ENCODE measurements around the gene TMEM130.

The TMEM130 gene

GRCh38 chr7:98866765-98867164 lies 3.0 kb downstream of the TMEM130 start:
- Histone ChIP-seq H3K79me2 (ENCODE audit: control insufficient read depth, insufficient read depth, low read length, unreplicated experiment) (no peaks in the 10 kb centered on the region), H3K27ac (ENCODE audit: low read depth, low read length) (no peak overlapping the region), H3K27me3 (ENCODE audit: insufficient read depth, low read length) (peaks cover 19% of the 10 kb centered on the region), H3K4me1 (ENCODE audit: control insufficient read depth, insufficient read depth, low read length, unreplicated experiment) (peaks cover 11% of the 10 kb centered on the region), H2AFZ (ENCODE audit: low read length, unreplicated experiment) (no peak overlapping the region), H3K4me3 (ENCODE audit: low read depth, low read length) (no peak overlapping the region), H3K36me3 (ENCODE audit: insufficient read depth, low read length) (no peaks in the 10 kb centered on the region)

DNA sequence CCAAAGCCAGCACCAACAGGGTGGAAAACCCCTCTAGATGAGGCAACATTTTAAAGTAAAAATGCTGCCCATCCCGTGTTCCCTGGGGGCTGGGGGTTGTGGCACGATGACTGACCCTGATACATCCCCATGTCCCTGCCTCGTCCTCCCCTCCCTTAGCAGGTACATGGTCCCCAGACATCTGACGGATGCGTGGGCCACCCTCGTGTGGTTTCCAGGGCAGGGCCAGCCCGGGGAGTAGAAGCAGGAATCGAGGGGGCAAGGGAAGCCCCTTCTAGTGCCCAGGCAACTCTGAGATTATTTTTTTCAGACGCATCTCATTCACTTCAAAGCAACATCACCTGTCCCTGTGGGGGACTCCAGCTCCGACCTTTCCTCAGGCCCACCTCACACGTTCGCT lies 3.5 kb downstream of the TMEM130 start:
- H3K27me3 ChIP-seq (ENCODE audit: insufficient read depth, low read length), result peaks cover 19% of the 10 kb centered on the region
- H3K79me2 ChIP-seq (ENCODE audit: control insufficient read depth, insufficient read depth, low read length, unreplicated experiment), result no peaks in the 10 kb centered on the region
- H3K4me3 ChIP-seq (ENCODE audit: low read depth, low read length), result no peak overlapping the region
- no peak overlapping the region for H3K27ac ChIP-seq (ENCODE audit: low read depth, low read length)
- no peak overlapping the region for H2AFZ ChIP-seq (ENCODE audit: low read length, unreplicated experiment)
- peaks cover 11% of the 10 kb centered on the region for H3K4me1 ChIP-seq (ENCODE audit: control insufficient read depth, insufficient read depth, low read length, unreplicated experiment)
- H3K36me3 ChIP-seq (ENCODE audit: insufficient read depth, low read length), result no peaks in the 10 kb centered on the region

DNA sequence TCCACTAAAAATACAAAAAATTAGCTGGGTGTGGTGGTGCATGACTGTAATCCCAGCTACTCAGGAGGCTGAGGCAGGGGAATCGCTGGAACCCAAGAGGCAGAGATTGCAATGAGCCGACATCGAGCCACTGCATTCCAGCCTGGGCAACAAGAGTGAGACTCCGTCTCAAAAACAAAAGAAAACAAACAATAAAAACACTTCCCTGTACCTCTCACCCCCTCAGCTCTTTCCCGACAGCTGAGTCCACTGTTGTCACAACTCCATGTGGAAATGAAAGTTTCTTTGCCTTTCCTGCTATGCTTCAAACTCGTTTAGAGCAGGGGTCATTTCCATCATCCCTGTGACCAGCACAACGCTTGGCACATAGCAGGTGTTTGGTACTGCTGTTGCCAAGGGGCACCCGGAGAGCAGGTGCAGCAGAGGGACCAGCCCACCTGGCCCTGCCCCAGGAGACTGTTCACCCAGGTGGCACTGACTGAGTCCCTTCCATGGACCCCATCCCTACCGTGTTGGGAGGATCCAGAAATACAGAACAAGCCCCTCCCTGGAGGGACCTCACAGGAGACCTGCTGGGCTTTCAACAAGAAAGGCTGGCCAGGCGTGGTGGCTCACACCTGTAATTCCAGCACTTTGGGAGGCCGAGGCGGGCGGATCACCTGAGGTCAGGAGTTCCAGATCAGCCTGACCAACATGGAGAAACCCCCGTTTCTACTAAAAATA lies 4.9 kb downstream of the TMEM130 start:
- Histone ChIP-seq H2AFZ (ENCODE audit: low read length, unreplicated experiment) (no peak overlapping the region), H3K27me3 (ENCODE audit: insufficient read depth, low read length) (peaks cover 22% of the 10 kb centered on the region), H3K79me2 (ENCODE audit: control insufficient read depth, insufficient read depth, low read length, unreplicated experiment) (no peaks in the 10 kb centered on the region), H3K4me3 (ENCODE audit: low read depth, low read length) (no peak overlapping the region), H3K36me3 (ENCODE audit: insufficient read depth, low read length) (no peaks in the 10 kb centered on the region), H3K27ac (ENCODE audit: low read depth, low read length) (no peak overlapping the region), H3K4me1 (ENCODE audit: control insufficient read depth, insufficient read depth, low read length, unreplicated experiment) (peaks cover 11% of the 10 kb centered on the region)

DNA sequence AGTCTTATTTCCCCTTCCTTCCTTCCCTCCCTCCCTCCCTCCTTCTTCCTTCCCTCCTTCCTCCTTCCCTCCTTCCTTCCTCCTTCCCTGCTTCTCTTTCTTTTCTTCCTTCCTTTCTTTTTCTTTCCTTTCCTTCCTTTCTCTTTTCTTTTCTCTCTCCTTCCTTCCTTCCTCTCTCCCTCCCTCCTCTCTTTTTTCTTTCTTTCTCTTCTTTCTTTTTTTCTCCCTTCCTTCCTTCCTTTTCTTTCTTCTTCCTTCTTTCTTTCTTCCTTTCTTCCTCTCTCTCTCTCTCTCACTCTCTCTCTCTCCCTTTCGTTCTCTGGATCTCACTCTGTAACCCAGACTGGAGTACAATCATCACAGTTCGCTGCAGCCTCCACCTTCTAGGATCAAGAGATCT lies 6.2 kb downstream of the TMEM130 start:
- Histone ChIP-seq H3K4me1 (ENCODE audit: control insufficient read depth, insufficient read depth, low read length, unreplicated experiment) (peaks cover 11% of the 10 kb centered on the region), H2AFZ (ENCODE audit: low read length, unreplicated experiment) (no peak overlapping the region), H3K4me3 (ENCODE audit: low read depth, low read length) (no peak overlapping the region), H3K36me3 (ENCODE audit: insufficient read depth, low read length) (no peaks in the 10 kb centered on the region), H3K79me2 (ENCODE audit: control insufficient read depth, insufficient read depth, low read length, unreplicated experiment) (no peaks in the 10 kb centered on the region), H3K27me3 (ENCODE audit: insufficient read depth, low read length) (peaks cover 11% of the 10 kb centered on the region; the same call in 1 of the 2 replicates), H3K27ac (ENCODE audit: low read depth, low read length) (no peak overlapping the region)

- peaks cover 11% of the 10 kb centered on the region for H3K4me1 ChIP-seq (ENCODE audit: control insufficient read depth, insufficient read depth, low read length, unreplicated experiment)
- no peaks in the 10 kb centered on the region for H3K36me3 ChIP-seq (ENCODE audit: insufficient read depth, low read length)
- no peak overlapping the region for H3K27ac ChIP-seq (ENCODE audit: low read depth, low read length)
- H3K27me3 ChIP-seq (ENCODE audit: insufficient read depth, low read length), result peaks cover 7% of the 10 kb centered on the region; the same call in 1 of the 2 replicates
- H3K4me3 ChIP-seq (ENCODE audit: low read depth, low read length), result no peak overlapping the region
- H3K79me2 ChIP-seq (ENCODE audit: control insufficient read depth, insufficient read depth, low read length, unreplicated experiment), result no peaks in the 10 kb centered on the region
- no peak overlapping the region for H2AFZ ChIP-seq (ENCODE audit: low read length, unreplicated experiment)
These were observed 6.9 kb downstream of the TMEM130 start for GRCh38 chr7:98862716-98863420.

GRCh38 chr7:98862203-98862602 lies 7.6 kb downstream of the TMEM130 start:
- Histone ChIP-seq H2AFZ (ENCODE audit: low read length, unreplicated experiment) (no peak overlapping the region), H3K27ac (ENCODE audit: low read depth, low read length) (no peak overlapping the region), H3K36me3 (ENCODE audit: insufficient read depth, low read length) (no peaks in the 10 kb centered on the region), H3K79me2 (ENCODE audit: control insufficient read depth, insufficient read depth, low read length, unreplicated experiment) (no peaks in the 10 kb centered on the region), H3K4me3 (ENCODE audit: low read depth, low read length) (no peak overlapping the region), H3K27me3 (ENCODE audit: insufficient read depth, low read length) (peaks cover 3% of the 10 kb centered on the region; the same call in 1 of the 2 replicates), H3K4me1 (ENCODE audit: control insufficient read depth, insufficient read depth, low read length, unreplicated experiment) (peaks cover 11% of the 10 kb centered on the region)

- Histone ChIP-seq H2AFZ (ENCODE audit: low read length, unreplicated experiment) (no peak overlapping the region), H3K79me2 (ENCODE audit: control insufficient read depth, insufficient read depth, low read length, unreplicated experiment) (no peaks in the 10 kb centered on the region), H3K27me3 (ENCODE audit: insufficient read depth, low read length) (peaks cover 3% of the 10 kb centered on the region; the same call in 1 of the 2 replicates), H3K36me3 (ENCODE audit: insufficient read depth, low read length) (no peaks in the 10 kb centered on the region), H3K4me1 (ENCODE audit: control insufficient read depth, insufficient read depth, low read length, unreplicated experiment) (peaks cover 5% of the 10 kb centered on the region), H3K27ac (ENCODE audit: low read depth, low read length) (no peak overlapping the region), H3K4me3 (ENCODE audit: low read depth, low read length) (no peak overlapping the region)
These were observed 9.7 kb downstream of the TMEM130 start for GRCh38 chr7:98860071-98860470.

- 0 out of 2 replicates have a peak, but pooled peaks cover 3% of the 10 kb centered on the region for H3K27me3 ChIP-seq (ENCODE audit: insufficient read depth, low read length)
- no peak overlapping the region for H3K27ac ChIP-seq (ENCODE audit: low read depth, low read length)
- H2AFZ ChIP-seq (ENCODE audit: low read length, unreplicated experiment), result no peak overlapping the region
- H3K79me2 ChIP-seq (ENCODE audit: control insufficient read depth, insufficient read depth, low read length, unreplicated experiment), result no peaks in the 10 kb centered on the region
- H3K4me3 ChIP-seq (ENCODE audit: low read depth, low read length), result no peak overlapping the region
- no peaks in the 10 kb centered on the region for H3K36me3 ChIP-seq (ENCODE audit: insufficient read depth, low read length)
- peaks cover 12% of the 10 kb centered on the region for H3K4me1 ChIP-seq (ENCODE audit: control insufficient read depth, insufficient read depth, low read length, unreplicated experiment)
These were observed 14.0 kb downstream of the TMEM130 start for GRCh38 chr7:98855610-98856422.

DNA sequence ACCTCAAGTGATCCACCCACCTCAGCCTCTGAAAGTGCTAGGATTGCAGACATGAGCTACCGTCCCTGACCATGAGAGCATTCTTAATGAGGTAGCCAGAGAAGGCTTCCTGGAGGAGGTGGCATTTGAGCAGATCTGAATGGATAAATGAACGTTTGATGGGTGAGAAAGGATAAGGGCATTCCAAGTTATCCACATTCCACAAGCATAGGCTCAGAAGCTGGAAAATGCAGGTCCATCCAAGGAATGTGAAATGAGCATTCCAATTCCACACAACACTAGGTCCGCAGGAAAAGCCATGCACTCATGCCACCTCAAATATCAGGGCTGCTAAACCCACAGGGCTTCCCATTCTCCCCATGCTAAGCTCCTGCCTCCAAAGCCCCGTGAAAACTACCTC lies 17.0 kb downstream of the TMEM130 start:
- no peaks in the 10 kb centered on the region for H3K79me2 ChIP-seq (ENCODE audit: control insufficient read depth, insufficient read depth, low read length, unreplicated experiment)
- H3K27me3 ChIP-seq (ENCODE audit: insufficient read depth, low read length), result no peaks in the 10 kb centered on the region
- no peaks in the 10 kb centered on the region for H3K36me3 ChIP-seq (ENCODE audit: insufficient read depth, low read length)
- H3K4me1 ChIP-seq (ENCODE audit: control insufficient read depth, insufficient read depth, low read length, unreplicated experiment), result peaks cover 12% of the 10 kb centered on the region
- no peak overlapping the region for H3K4me3 ChIP-seq (ENCODE audit: low read depth, low read length)
- no peak overlapping the region for H2AFZ ChIP-seq (ENCODE audit: low read length, unreplicated experiment)
- no peak overlapping the region for H3K27ac ChIP-seq (ENCODE audit: low read depth, low read length)

GRCh38 chr7:98848918-98849317 lies 20.9 kb downstream of the TMEM130 start:
- no peaks in the 10 kb centered on the region for H3K79me2 ChIP-seq (ENCODE audit: control insufficient read depth, insufficient read depth, low read length, unreplicated experiment)
- no peaks in the 10 kb centered on the region for H3K27me3 ChIP-seq (ENCODE audit: insufficient read depth, low read length)
- no peak overlapping the region for H3K27ac ChIP-seq (ENCODE audit: low read depth, low read length)
- no peaks in the 10 kb centered on the region for H3K36me3 ChIP-seq (ENCODE audit: insufficient read depth, low read length)
- H2AFZ ChIP-seq (ENCODE audit: low read length, unreplicated experiment), result no peak overlapping the region
- no peak overlapping the region for H3K4me3 ChIP-seq (ENCODE audit: low read depth, low read length)
- H3K4me1 ChIP-seq (ENCODE audit: control insufficient read depth, insufficient read depth, low read length, unreplicated experiment), result peaks cover 5% of the 10 kb centered on the region

All from ACC112 (cell line).